Trophoblast cell (in vitro differentiated cells and primary cell): Measurements from ENCODE around the gene LIMCH1.

Source experiments
- DNase-seq, 2 donors: peaks; one replicate each; pipeline ENCODE4 v3.0.0-alpha.2; 2016
- H2AFZ ChIP-seq: 2 replicates; pipeline ENCODE4 v1.6.1; 2013; ENCODE audit warnings: low read length, moderate library complexity, mild to moderate bottlenecking; ENCODE audit not compliant: insufficient read depth, poor library complexity
- H2AK5ac ChIP-seq: 2 replicates; pipeline ENCODE4 v1.6.1; 2013; ENCODE audit warnings: mild to moderate bottlenecking, low read length
- H2BK120ac ChIP-seq: 2 replicates; pipeline ENCODE4 v1.6.1; 2013; ENCODE audit warnings: low read length, mild to moderate bottlenecking, moderate library complexity; ENCODE audit not compliant: insufficient read depth, poor library complexity
- H2BK12ac ChIP-seq: 2 replicates; pipeline ENCODE4 v1.6.1; 2013; ENCODE audit warnings: mild to moderate bottlenecking, low read length, moderate library complexity
- H2BK5ac ChIP-seq: 2 replicates; pipeline ENCODE4 v1.6.1; 2013; ENCODE audit warnings: low read length, low read depth, moderate library complexity, mild to moderate bottlenecking; ENCODE audit not compliant: poor library complexity
- H3K14ac ChIP-seq: 2 replicates; pipeline ENCODE4 v1.6.1; 2013; ENCODE audit warnings: mild to moderate bottlenecking, low read length
- H3K18ac ChIP-seq: 2 replicates; pipeline ENCODE4 v1.6.1; 2013; ENCODE audit warnings: mild to moderate bottlenecking, low read length
- H3K23ac ChIP-seq: 2 replicates; pipeline ENCODE4 v1.6.1; 2013; ENCODE audit warnings: low read length
- H3K27ac ChIP-seq: 2 replicates; pipeline ENCODE4 v1.5.1; 2013; ENCODE audit warnings: low read depth, mild to moderate bottlenecking, inconsistent platforms, low read length, moderate library complexity
- H3K27me3 ChIP-seq: 2 replicates; pipeline ENCODE4 v1.6.1; 2013; ENCODE audit warnings: inconsistent platforms, mild to moderate bottlenecking, low read length, moderate library complexity; ENCODE audit not compliant: insufficient read depth
- H3K36me3 ChIP-seq, 2 experiments: 1 replicate in 1 of 2; 2 replicates in 1 of 2; pipeline ENCODE4 v1.6.1; 2013; ENCODE audit warnings: low read length in 2 of 2, mild to moderate bottlenecking in 2 of 2, moderate library complexity in 1 of 2; ENCODE audit not compliant: insufficient read depth in 2 of 2, control insufficient read depth in 1 of 2
- H3K4ac ChIP-seq: 2 replicates; pipeline ENCODE4 v1.6.1; 2013; ENCODE audit warnings: low read depth, mild to moderate bottlenecking, low read length, moderate library complexity
- H3K4me1 ChIP-seq, 2 experiments: 1 replicate in 1 of 2; 2 replicates in 1 of 2; pipeline ENCODE4 v1.6.1; 2013; ENCODE audit warnings: low read length in 2 of 2, mild to moderate bottlenecking in 2 of 2, moderate library complexity in 1 of 2; ENCODE audit not compliant: insufficient read depth in 2 of 2, control insufficient read depth in 1 of 2
- H3K4me2 ChIP-seq: 2 replicates; pipeline ENCODE4 v1.6.1; 2013; ENCODE audit warnings: inconsistent platforms, mild to moderate bottlenecking, low read length, moderate library complexity
- H3K4me3 ChIP-seq: 2 replicates; pipeline ENCODE4 v1.5.1; 2013; ENCODE audit warnings: mild to moderate bottlenecking, low read depth, low read length, inconsistent platforms
- H3K79me1 ChIP-seq: one replicate; pipeline ENCODE4 v1.6.1; 2013; ENCODE audit warnings: low read length
- H3K79me2 ChIP-seq: 2 replicates; pipeline ENCODE4 v1.6.1; 2013; ENCODE audit warnings: low read length, mild to moderate bottlenecking; ENCODE audit not compliant: control insufficient read depth, insufficient read depth, poor library complexity
- H3K9ac ChIP-seq: 2 replicates; pipeline ENCODE4 v1.6.1; 2013; ENCODE audit warnings: mild to moderate bottlenecking, low read length
- H3K9me3 ChIP-seq: 2 replicates; pipeline ENCODE4 v1.6.1; 2013; ENCODE audit warnings: low read depth, mild to moderate bottlenecking, control low read depth, inconsistent platforms, low read length; ENCODE audit not compliant: insufficient read depth
- H4K12ac ChIP-seq: 2 replicates; pipeline ENCODE4 v1.6.1; 2013; ENCODE audit warnings: low read depth, mild to moderate bottlenecking, low read length, moderate library complexity
- H4K8ac ChIP-seq: 2 replicates; pipeline ENCODE4 v1.6.1; 2013; ENCODE audit warnings: low read depth, mild to moderate bottlenecking, low read length, moderate library complexity
- H4K91ac ChIP-seq: one replicate; pipeline ENCODE4 v1.6.1; 2013; ENCODE audit warnings: low read depth, mild to moderate bottlenecking, low read length, moderate library complexity
- WGBS: extraction: QIAGEN DNeasy Blood & Tissue Kit; methylation state at CpG from one replicate; pipeline ENCODE4 v1.1.7; 2013; ENCODE audit warnings: missing lambda C conversion rate; ENCODE audit not compliant: insufficient read length, insufficient coverage; ENCODE audit errors: extremely low coverage; 5-methylcytosine and 5-hydroxymethylcytosine counted together

Gene LIMCH1

DNA sequence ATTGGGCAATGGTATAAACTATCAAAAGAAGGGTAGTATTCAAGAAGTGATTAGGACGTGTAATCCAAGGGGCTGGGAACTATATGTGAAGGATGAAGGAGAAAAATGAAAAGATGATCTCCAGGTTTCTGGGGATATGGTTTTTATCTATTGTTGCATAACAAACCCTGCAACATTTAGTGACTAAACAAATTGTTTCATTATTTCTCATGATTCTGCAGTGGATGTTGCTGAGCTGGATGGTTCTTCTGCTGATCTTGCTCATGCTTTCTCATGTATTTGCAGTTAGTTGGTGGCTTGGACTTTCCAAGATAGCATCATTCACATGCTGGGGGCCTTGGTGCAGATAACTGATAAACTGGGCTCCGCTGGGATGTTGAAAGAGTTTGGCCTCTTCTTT, 181.5 kb downstream of the LIMCH1 start:
- Histone ChIP-seq H3K14ac (no peak overlapping the region), H3K27me3 (no peaks in the 10 kb centered on the region), H2AFZ (no peak overlapping the region), H4K91ac (no peak overlapping the region), H2BK120ac (no peak overlapping the region), H3K23ac (no peak overlapping the region), H2BK12ac (no peak overlapping the region), H3K4me3 (no peak overlapping the region), H3K4ac (no peak overlapping the region), H3K18ac (no peak overlapping the region), H3K9ac (no peak overlapping the region), H3K4me2 (no peak overlapping the region), H3K27ac (no peak overlapping the region), H2BK5ac (no peak overlapping the region), H3K4me1 (no peaks in the 10 kb centered on the region), H2AK5ac (no peak overlapping the region), H3K79me1 (no peaks in the 10 kb centered on the region), H3K36me3 (no peaks in the 10 kb centered on the region), H3K9me3 (no peaks in the 10 kb centered on the region), H4K8ac (no peak overlapping the region), H4K12ac (no peak overlapping the region), H3K79me2 (no peaks in the 10 kb centered on the region)
- no CpG with 5 or more reads among the region's 2 CpGs for WGBS
- DNase-seq = peak in 1 of 2 donors; percentile 32

DNA sequence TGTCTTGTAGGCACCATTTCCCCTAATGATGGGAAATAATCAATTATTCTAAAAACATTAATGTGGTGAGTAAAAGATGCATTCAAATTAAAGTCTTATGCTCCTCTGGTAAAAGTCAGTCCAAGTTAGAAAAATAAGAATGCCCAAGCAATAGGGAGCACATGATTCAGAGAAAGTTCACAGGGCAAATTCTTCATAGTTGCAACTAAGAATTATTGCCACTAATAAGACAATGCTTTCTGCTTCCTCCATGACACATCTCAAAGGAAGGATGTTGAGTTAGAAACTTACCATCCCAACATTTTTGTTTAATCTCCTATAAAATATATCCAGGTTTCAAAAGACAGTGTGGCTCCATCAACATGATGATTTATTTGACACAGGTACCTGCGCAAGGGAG, 184.2 kb downstream of the LIMCH1 start:
- Histone ChIP-seq H3K27me3 (no peaks in the 10 kb centered on the region), H3K4me1 (no peaks in the 10 kb centered on the region), H3K9ac (no peak overlapping the region), H2AFZ (no peak overlapping the region), H3K23ac (no peak overlapping the region), H3K18ac (no peak overlapping the region), H3K79me1 (no peaks in the 10 kb centered on the region), H3K4me3 (no peak overlapping the region), H3K36me3 (no peaks in the 10 kb centered on the region), H2BK120ac (no peak overlapping the region), H2BK12ac (no peak overlapping the region), H4K8ac (no peak overlapping the region), H2BK5ac (no peak overlapping the region), H3K4ac (no peak overlapping the region), H3K14ac (no peak overlapping the region), H4K12ac (no peak overlapping the region), H2AK5ac (no peak overlapping the region), H4K91ac (no peak overlapping the region), H3K27ac (no peak overlapping the region), H3K4me2 (no peak overlapping the region), H3K79me2 (no peaks in the 10 kb centered on the region), H3K9me3 (no peaks in the 10 kb centered on the region)
- DNase-seq = no peak
- no CpG with 5 or more reads among the region's 1 CpG for WGBS

DNA sequence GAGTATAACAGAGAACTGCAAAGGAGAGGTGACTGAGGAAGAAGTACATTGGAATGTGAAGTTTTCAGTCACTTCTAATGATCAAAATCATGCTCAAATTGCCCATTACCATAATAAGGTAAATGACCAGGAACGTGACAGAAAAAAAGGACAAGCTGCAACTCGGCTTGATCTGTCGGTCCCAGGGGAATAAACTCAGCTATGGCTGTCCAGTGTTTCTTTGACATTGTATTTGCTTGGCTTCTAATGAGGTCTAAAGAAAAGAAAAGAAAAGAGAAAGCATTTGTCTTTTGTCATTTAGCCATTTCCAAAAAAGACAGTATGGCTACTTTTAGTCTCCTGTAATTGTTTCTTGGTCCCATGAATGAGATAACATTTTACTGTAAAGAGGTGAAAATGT, 185.3 kb downstream of the LIMCH1 start:
- Histone ChIP-seq H3K18ac (no peak overlapping the region), H3K36me3 (no peaks in the 10 kb centered on the region), H4K8ac (no peak overlapping the region), H3K4me2 (no peak overlapping the region), H2BK12ac (no peak overlapping the region), H3K4me3 (no peak overlapping the region), H3K4ac (no peak overlapping the region), H3K4me1 (no peaks in the 10 kb centered on the region), H3K9me3 (no peaks in the 10 kb centered on the region), H3K23ac (no peak overlapping the region), H3K9ac (no peak overlapping the region), H3K27ac (no peak overlapping the region), H2AFZ (no peak overlapping the region), H4K12ac (no peak overlapping the region), H2BK120ac (no peak overlapping the region), H4K91ac (no peak overlapping the region), H3K79me2 (no peaks in the 10 kb centered on the region), H2AK5ac (no peak overlapping the region), H3K14ac (no peak overlapping the region), H2BK5ac (no peak overlapping the region), H3K27me3 (no peaks in the 10 kb centered on the region), H3K79me1 (no peaks in the 10 kb centered on the region)
- DNase-seq = no peak
- WGBS = no CpG with 5 or more reads among the region's 3 CpGs

DNA sequence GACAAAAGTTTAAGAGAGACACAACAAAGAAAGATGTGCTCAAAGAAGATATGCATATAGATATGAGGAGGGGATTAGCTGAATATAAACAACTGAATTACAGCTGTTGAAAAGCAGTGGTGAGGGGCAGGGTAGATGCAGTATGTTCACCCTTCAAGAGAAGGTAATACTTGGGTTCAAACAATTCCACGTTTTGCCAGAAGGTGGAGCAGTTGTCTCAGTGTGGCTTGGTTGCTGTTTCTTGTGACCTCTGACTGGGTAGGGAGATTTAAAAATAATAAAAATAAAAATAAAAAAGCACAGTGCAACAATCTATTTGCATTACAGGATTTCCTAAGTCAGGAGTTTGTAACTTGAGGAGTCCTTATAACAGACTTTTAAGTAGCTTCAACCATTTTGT, 187.3 kb downstream of the LIMCH1 start:
- Histone ChIP-seq H3K4me3 (no peak overlapping the region), H3K23ac (no peak overlapping the region), H3K36me3 (no peaks in the 10 kb centered on the region), H4K91ac (no peak overlapping the region), H2BK12ac (no peak overlapping the region), H2AFZ (no peak overlapping the region), H4K12ac (no peak overlapping the region), H3K18ac (no peak overlapping the region), H2BK5ac (no peak overlapping the region), H3K4me2 (no peak overlapping the region), H3K79me2 (no peaks in the 10 kb centered on the region), H3K14ac (no peak overlapping the region), H3K9me3 (no peaks in the 10 kb centered on the region), H4K8ac (no peak overlapping the region), H3K27me3 (no peaks in the 10 kb centered on the region), H2AK5ac (no peak overlapping the region), H3K27ac (no peak overlapping the region), H3K4ac (no peak overlapping the region), H3K79me1 (no peaks in the 10 kb centered on the region), H3K4me1 (no peaks in the 10 kb centered on the region), H3K9ac (no peak overlapping the region), H2BK120ac (no peak overlapping the region)
- no CpG with 5 or more reads among the region's 1 CpG for WGBS
- no peak for DNase-seq
